Prostate gland (tissue), 2 donors: ENCODE measurements around the gene ROR1.

Experiments used
- CTCF ChIP-seq, 4 experiments: fragments of 200-600 bp in 2 of 4; fragments of 450-650 bp in 2 of 4; sonication (generic) in 2 of 4; IDR thresholded peaks; 1 replicate in 3 of 4; 2 replicates in 1 of 4; pipeline ENCODE4 v1.5.1; 2016 to 2019; ENCODE audit warnings: antibody characterized with exemption in 4 of 4, mild to moderate bottlenecking in 2 of 4, moderate library complexity in 2 of 4
- POLR2A ChIP-seq: fragments of 450-650 bp; IDR thresholded peaks from one replicate; pipeline ENCODE4 v1.6.1; 2016; ENCODE audit warnings: antibody characterized with exemption, mild to moderate bottlenecking

GRCh38 chr1:63946866-63947491, 173.2 kb downstream of the ROR1 start:
- TF ChIP-seq CTCF (IDR thresholded peaks at IDR 0.05): no peak
- no peak for TF ChIP-seq POLR2A
